ENCODE results near the gene CCNY. TPM values are rescaled to one million over a fixed set of nuclear protein-coding genes. Genes with fewer than 3 reads are reported as not detected.

The CCNY gene
- total RNA-seq, 1 donor from 2014 or later: 59.4 TPM

GRCh38 chr10:35369049-35369611, 32.8 kb downstream of the CCNY start:
- Mint-ChIP-seq H3K36me3 (ENCODE audit: insufficient read depth) (peaks cover 6% of the 10 kb centered on the region), H3K27ac (no peak overlapping the region), H3K9me3 (ENCODE audit: low read depth) (peaks cover 5% of the 10 kb centered on the region), H3K27me3 (no peaks in the 10 kb centered on the region), H3K4me1 (ENCODE audit: low read depth) (peaks cover 21% of the 10 kb centered on the region), H3K4me3 (ENCODE audit: low read depth) (no peak overlapping the region)
- no peak for DNase-seq (ENCODE audit: low spot score, unreplicated experiment)
- TF ChIP-seq CTCF (IDR thresholded peaks at IDR 0.05; ENCODE audit: unreplicated experiment): no peak

GRCh38 chr10:35371731-35372130, 35.4 kb downstream of the CCNY start:
- H3K27ac Mint-ChIP-seq: no peak overlapping the region
- peaks cover 10% of the 10 kb centered on the region for H3K4me1 Mint-ChIP-seq (ENCODE audit: low read depth)
- no peak for DNase-seq (ENCODE audit: low spot score, unreplicated experiment)
- H3K9me3 Mint-ChIP-seq (ENCODE audit: low read depth): peaks cover 5% of the 10 kb centered on the region
- H3K36me3 Mint-ChIP-seq (ENCODE audit: insufficient read depth): peaks cover 6% of the 10 kb centered on the region
- H3K4me3 Mint-ChIP-seq (ENCODE audit: low read depth): no peak overlapping the region
- no peaks in the 10 kb centered on the region for H3K27me3 Mint-ChIP-seq
- no peak for TF ChIP-seq CTCF (IDR thresholded peaks at IDR 0.05; ENCODE audit: unreplicated experiment)

GRCh38 chr10:35372329-35372728, 36.0 kb downstream of the CCNY start:
- peaks cover 5% of the 10 kb centered on the region for H3K9me3 Mint-ChIP-seq (ENCODE audit: low read depth)
- H3K4me3 Mint-ChIP-seq (ENCODE audit: low read depth): no peak overlapping the region
- TF ChIP-seq CTCF (IDR thresholded peaks at IDR 0.05; ENCODE audit: unreplicated experiment): no peak
- H3K27ac Mint-ChIP-seq: no peak overlapping the region
- H3K36me3 Mint-ChIP-seq (ENCODE audit: insufficient read depth): peaks cover 6% of the 10 kb centered on the region
- no peaks in the 10 kb centered on the region for H3K27me3 Mint-ChIP-seq
- DNase-seq (ENCODE audit: low spot score, unreplicated experiment): no peak
- peaks cover 10% of the 10 kb centered on the region for H3K4me1 Mint-ChIP-seq (ENCODE audit: low read depth)

DNA sequence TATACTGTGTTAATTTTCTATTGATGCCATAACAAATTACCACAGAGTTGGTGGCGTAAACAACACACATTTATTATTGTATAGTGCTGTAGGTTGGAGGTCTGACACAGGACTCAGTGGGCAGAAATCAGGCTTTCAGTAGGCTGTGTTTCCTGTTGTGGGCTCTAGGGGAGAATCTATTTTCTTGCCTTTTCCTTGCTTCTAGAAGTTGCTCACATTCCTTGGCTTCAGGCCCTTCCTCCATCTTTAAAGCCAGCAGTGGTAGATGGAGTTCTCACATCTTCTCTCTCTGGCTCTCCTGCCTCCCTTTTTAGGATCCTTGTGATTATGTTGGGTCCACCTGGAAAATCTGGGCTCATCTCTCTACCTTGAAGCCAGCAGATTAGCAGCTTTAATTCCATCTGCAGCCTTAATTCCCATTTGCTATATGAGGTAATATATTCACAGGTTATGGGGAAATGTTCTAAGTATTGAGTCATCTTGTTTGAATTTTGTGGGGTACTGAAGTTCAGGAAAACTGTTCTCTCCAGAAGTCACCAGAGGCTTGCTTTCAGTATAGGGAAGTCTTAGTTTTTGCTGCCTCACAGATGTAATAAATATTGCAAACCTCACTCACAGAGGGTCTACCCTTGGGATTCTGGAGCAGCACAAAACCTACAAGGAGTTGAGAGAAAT, 38.9 kb downstream of the CCNY start:
- Mint-ChIP-seq H3K4me3 (ENCODE audit: low read depth) (no peak overlapping the region), H3K27ac (no peak overlapping the region), H3K4me1 (ENCODE audit: low read depth) (peaks cover 21% of the 10 kb centered on the region), H3K36me3 (ENCODE audit: insufficient read depth) (peaks cover 6% of the 10 kb centered on the region), H3K9me3 (ENCODE audit: low read depth) (peaks cover 5% of the 10 kb centered on the region), H3K27me3 (no peaks in the 10 kb centered on the region)
- TF ChIP-seq CTCF (IDR thresholded peaks at IDR 0.05; ENCODE audit: unreplicated experiment): no peak
- no peak for DNase-seq (ENCODE audit: low spot score, unreplicated experiment)

- no peaks in the 10 kb centered on the region for H3K36me3 Mint-ChIP-seq (ENCODE audit: insufficient read depth)
- no peak for TF ChIP-seq CTCF (IDR thresholded peaks at IDR 0.05; ENCODE audit: unreplicated experiment)
These were observed 40.9 kb downstream of the CCNY start for GRCh38 chr10:35377050-35377728.

More at GRCh38 chr10:35377050-35377728, 40.9 kb downstream of the CCNY start:
- no peak for DNase-seq (ENCODE audit: low spot score, unreplicated experiment)
- Mint-ChIP-seq H3K4me3 (ENCODE audit: low read depth) (no peak overlapping the region), H3K27ac (no peak overlapping the region), H3K9me3 (ENCODE audit: low read depth) (no peaks in the 10 kb centered on the region), H3K4me1 (ENCODE audit: low read depth) (peaks cover 19% of the 10 kb centered on the region), H3K27me3 (no peaks in the 10 kb centered on the region)
